ENCODE data around the gene ITCH.

DNA sequence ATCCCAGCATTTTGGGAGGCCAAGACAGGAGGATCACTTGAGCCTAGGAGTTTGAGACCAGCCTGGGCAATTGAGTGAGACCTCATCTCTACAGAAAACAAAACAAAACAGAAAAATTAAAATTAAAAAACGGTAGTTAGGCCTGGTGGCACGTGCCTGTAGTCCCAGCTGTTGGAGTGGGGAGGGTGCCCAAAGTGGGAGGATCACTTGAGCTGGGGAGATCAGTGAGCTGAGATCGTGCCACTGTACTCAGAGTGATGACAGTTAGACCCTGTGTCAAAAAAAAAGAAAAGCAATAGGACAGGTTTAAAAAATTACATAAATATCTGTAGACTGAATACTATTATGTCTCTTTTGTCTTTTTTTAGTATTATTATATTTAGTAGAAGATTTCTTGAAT, 64.3 kb downstream of the ITCH start:
- TF ChIP-seq ARNT (IDR thresholded peaks at IDR 0.05) (no peak), SP1 (IDR thresholded peaks at IDR 0.05) (no peak), TARDBP (IDR thresholded peaks at IDR 0.05) (no peak), CTBP1 (IDR thresholded peaks at IDR 0.05; ENCODE audit: borderline replicate concordance) (no peak), FOXA1 (IDR thresholded peaks at IDR 0.05) (no peak), FOXK2 (IDR thresholded peaks at IDR 0.05) (no peak), ELF4 (IDR thresholded peaks at IDR 0.05) (no peak), SUZ12 (IDR thresholded peaks at IDR 0.05) (no peak), BHLHE40 (IDR thresholded peaks at IDR 0.05; ENCODE audit: borderline replicate concordance) (no peak), PKNOX1 (IDR thresholded peaks at IDR 0.05) (no peak)
